OCI-LY3 (cell line): Measurements from ENCODE around the gene F11R.
"Not testable (repeated sequence)": the region's sequence is repeated elsewhere in the genome, so short reads cannot be mapped to it uniquely, and the experiment has no call there.

Source experiments
- CTCF ChIP-seq: fragments of 200-600, 300-600 bp; sonication (generic); IDR thresholded peaks from 2 replicates; pipeline ENCODE4 v1.5.1; 2014; ENCODE audit warnings: antibody characterized with exemption, low read length, low read depth
- EZH2phosphoT487 ChIP-seq: fragments of 200-600 bp; shearing (Covaris generic); IDR thresholded peaks from 2 replicates; pipeline ENCODE4 v1.6.1; 2018; ENCODE audit warnings: antibody characterized with exemption, mixed run types, low read depth

- TF ChIP-seq CTCF, EZH2phosphoT487: not testable (repeated sequence)
Measured at GRCh38 chr1:161063936-161064335, 43.0 kb upstream of the F11R start.
